GM23338 (cell line): Measurements from ENCODE around the gene SEPTIN7. TPM values are rescaled to one million over a fixed set of nuclear protein-coding genes. Genes with fewer than 3 reads are reported as not detected.

Experiments used
- ATAC-seq: fragments of 200-7000 bp; cut with Tn5 transposase; 3 replicates; pipeline ENCODE4 v1.9.1; 2020
- DNase-seq: peaks from one replicate; pipeline ENCODE4 v3.0.0-alpha.2; 2015; ENCODE audit warnings: low spot score
- H2AFZ ChIP-seq: fragments of 200-600 bp; sonication (generic); 2 replicates; pipeline ENCODE4 v1.8.0; 2016; ENCODE audit warnings: antibody characterized with exemption, mild to moderate bottlenecking, moderate library complexity
- H3F3A ChIP-seq: fragments of 200-600 bp; sonication (generic); replicated peaks from 2 replicates; pipeline ENCODE4 v1.8.0; 2017; ENCODE audit warnings: antibody characterized with exemption, mixed run types, low read depth
- H3K27ac ChIP-seq: fragments of 200-600 bp; sonication (generic); 2 replicates; pipeline ENCODE4 v1.6.1; 2016; ENCODE audit warnings: low read depth
- H3K27me3 ChIP-seq: fragments of 200-600 bp; sonication (generic); 2 replicates; pipeline ENCODE4 v1.8.0; 2016; ENCODE audit warnings: mild to moderate bottlenecking, mixed run types, moderate library complexity; ENCODE audit not compliant: insufficient read depth
- H3K36me3 ChIP-seq: fragments of 200-600 bp; sonication (generic); 2 replicates; pipeline ENCODE4 v1.8.0; 2016; ENCODE audit warnings: mild to moderate bottlenecking; ENCODE audit not compliant: insufficient read depth
- H3K4me1 ChIP-seq: fragments of 200-600 bp; sonication (generic); 2 replicates; pipeline ENCODE4 v1.8.0; 2016; ENCODE audit warnings: mild to moderate bottlenecking, moderate library complexity; ENCODE audit not compliant: insufficient read depth
- H3K4me2 ChIP-seq: fragments of 200-600 bp; sonication (generic); 2 replicates; pipeline ENCODE4 v1.7.1; 2017; ENCODE audit warnings: mixed run types
- H3K4me3 ChIP-seq: fragments of 200-600 bp; sonication (generic); 2 replicates; pipeline ENCODE4 v1.6.1; 2016; ENCODE audit warnings: mixed run types
- H3K79me2 ChIP-seq: fragments of 200-600 bp; sonication (generic); replicated peaks from 2 replicates; pipeline ENCODE4 v1.8.0; 2017; ENCODE audit warnings: mild to moderate bottlenecking; ENCODE audit not compliant: insufficient read depth
- H3K9me2 ChIP-seq: fragments of 200-600 bp; sonication (generic); 2 replicates; pipeline ENCODE4 v1.8.0; 2017; ENCODE audit not compliant: insufficient read depth
- H4K20me1 ChIP-seq: fragments of 200-600 bp; sonication (generic); replicated peaks from 2 replicates; pipeline ENCODE4 v1.8.0; 2017; ENCODE audit warnings: mild to moderate bottlenecking; ENCODE audit not compliant: insufficient read depth
- H3K27ac Mint-ChIP-seq: 2 replicates; pipeline ENCODE4 v1.8.0; 2020; ENCODE audit warnings: inconsistent platforms, mild to moderate bottlenecking, moderate library complexity, mixed read lengths
- H3K27me3 Mint-ChIP-seq: 3 replicates; pipeline ENCODE4 v1.8.0; 2022; ENCODE audit warnings: low read depth, mild to moderate bottlenecking, moderate library complexity, mixed read lengths, inconsistent platforms; ENCODE audit not compliant: insufficient read depth, poor library complexity
- H3K36me3 Mint-ChIP-seq: 3 replicates; pipeline ENCODE4 v1.8.0; 2021; ENCODE audit warnings: low read depth, mild to moderate bottlenecking, inconsistent platforms, moderate library complexity, mixed read lengths
- H3K4me1 Mint-ChIP-seq: 3 replicates; pipeline ENCODE4 v1.8.0; 2020; ENCODE audit warnings: mild to moderate bottlenecking, inconsistent platforms, mixed read lengths
- H3K4me3 Mint-ChIP-seq: 3 replicates; pipeline ENCODE4 v1.8.0; 2021; ENCODE audit warnings: moderate library complexity, mild to moderate bottlenecking, inconsistent platforms, mixed read lengths
- H3K9me3 Mint-ChIP-seq: 3 replicates; pipeline ENCODE4 v1.8.0; 2020; ENCODE audit warnings: moderate library complexity, mild to moderate bottlenecking, inconsistent platforms, mixed read lengths
- CREB1 ChIP-seq: fragments of 250-450 bp; sonication (Bioruptor Pico); IDR thresholded peaks from 2 replicates; pipeline ENCODE4 v1.5.0; 2020; ENCODE audit warnings: low read depth, mild to moderate bottlenecking, moderate library complexity
- EZH2 ChIP-seq: fragments of 200-600 bp; sonication (generic); IDR thresholded peaks from one replicate; pipeline ENCODE4 v1.8.0; 2017; ENCODE audit warnings: antibody characterized with exemption, mild to moderate bottlenecking, low read depth; ENCODE audit not compliant: unreplicated experiment
- EZH2phosphoT487 ChIP-seq: fragments of 200-600 bp; sonication (generic); IDR thresholded peaks from one replicate; pipeline ENCODE4 v1.8.1; 2018; ENCODE audit warnings: antibody characterized with exemption; ENCODE audit not compliant: unreplicated experiment
- JUNB ChIP-seq: IDR thresholded peaks from one replicate; pipeline ENCODE4 v1.6.1; 2016; ENCODE audit warnings: antibody characterized with exemption; ENCODE audit not compliant: unreplicated experiment
- NANOG ChIP-seq: IDR thresholded peaks from 2 replicates; pipeline ENCODE4 v1.6.1; 2016; ENCODE audit warnings: antibody characterized with exemption, borderline replicate concordance
- POLR2AphosphoS5 ChIP-seq: IDR thresholded peaks from 2 replicates; pipeline ENCODE4 v1.6.1; 2016; ENCODE audit warnings: antibody characterized with exemption, low read depth
- REST ChIP-seq: IDR thresholded peaks from one replicate; pipeline ENCODE4 v1.6.1; 2018; ENCODE audit warnings: antibody characterized with exemption; ENCODE audit not compliant: unreplicated experiment
- STAT1 ChIP-seq: IDR thresholded peaks from one replicate; pipeline ENCODE4 v1.6.1; 2016; ENCODE audit warnings: antibody characterized with exemption; ENCODE audit not compliant: unreplicated experiment
- ZNF114 ChIP-seq: fragments of 250-450 bp; sonication (Bioruptor Pico); IDR thresholded peaks from 2 replicates; pipeline ENCODE4 v1.5.0; 2020; ENCODE audit warnings: mild to moderate bottlenecking, moderate library complexity
- ZNF331 ChIP-seq: fragments of 250-450 bp; sonication (Bioruptor Pico); IDR thresholded peaks from 2 replicates; pipeline ENCODE4 v1.5.0; 2020; ENCODE audit warnings: low read depth, mild to moderate bottlenecking, moderate library complexity
- ZNF462 ChIP-seq: fragments of 250-450 bp; sonication (Bioruptor Pico); IDR thresholded peaks from 2 replicates; pipeline ENCODE4 v1.5.0; 2020; ENCODE audit warnings: mild to moderate bottlenecking, moderate library complexity
- polyA plus RNA-seq: library from polyadenylated mRNA; unstranded; fragments of >200 nt; fragmentation: Nextera tagmentation; extraction: Ambion mirVana; gene quantifications from 2 replicates; pipeline ENCODE4 v1.2.1, GENCODE V29; 2016
- total RNA-seq: library from RNA; depleted of rRNA; stranded (reverse); fragments of >200 nt; shearing (Covaris generic); gene quantifications from 2 replicates; pipeline ENCODE4 v1.2.3, GENCODE V29; 2014
- TF ChIP-seq, protein P1 (sequence below): IDR thresholded peaks from 2 replicates; pipeline ENCODE4 v1.6.1; 2016; ENCODE audit warnings: antibody characterized with exemption
- TF ChIP-seq, protein P2 (sequence below), 2 experiments: fragments of 200-600 bp in 1 of 2; sonication (generic) in 1 of 2; conservative IDR thresholded peaks; 2 replicates each; pipeline versions ENCODE4 v1.5.1 to v1.6.1; 2016 to 2017; ENCODE audit warnings: antibody characterized with exemption in 2 of 2, low read depth in 2 of 2, mild to moderate bottlenecking in 2 of 2, moderate library complexity in 1 of 2

The SEPTIN7 gene
- total and polyA plus RNA-seq, 2 experiments from 2014 or later: 210 to 499 TPM

DNA sequence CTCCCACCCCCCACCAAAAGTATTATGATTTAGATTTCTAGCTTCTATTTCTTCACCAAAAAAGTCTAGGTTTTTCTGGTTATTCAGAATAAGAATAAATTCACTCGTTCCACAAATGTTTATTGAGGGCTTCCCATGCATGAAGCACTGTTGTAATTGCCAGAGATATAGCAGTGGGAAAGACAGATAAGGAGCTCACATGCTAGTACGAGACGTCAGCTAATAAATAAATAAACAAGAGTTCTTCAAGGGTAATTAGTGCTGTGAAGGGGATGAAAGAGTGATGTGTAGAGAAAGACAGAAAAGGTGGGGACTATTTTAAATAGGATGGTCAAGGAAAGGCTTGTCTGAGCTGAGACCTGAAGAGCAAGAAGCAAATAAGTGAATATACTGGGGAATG lies 38.1 kb upstream of the SEPTIN7 start:
- no peaks in the 10 kb centered on the region for H3F3A ChIP-seq
- no peaks in the 10 kb centered on the region for H3K27me3 Mint-ChIP-seq
- H3K9me3 Mint-ChIP-seq: peaks cover 4% of the 10 kb centered on the region; the same call in 1 of the 3 replicates
- no peak overlapping the region for H3K4me3 ChIP-seq
- H3K27me3 ChIP-seq: no peaks in the 10 kb centered on the region
- no peaks in the 10 kb centered on the region for H3K36me3 Mint-ChIP-seq
- no peak overlapping the region for H2AFZ ChIP-seq
- no peaks in the 10 kb centered on the region for H3K36me3 ChIP-seq
- no peak for DNase-seq
- no peak overlapping the region for H3K4me3 Mint-ChIP-seq
- no peaks in the 10 kb centered on the region for H3K9me2 ChIP-seq
- no peaks in the 10 kb centered on the region for H4K20me1 ChIP-seq
- peaks cover 2% of the 10 kb centered on the region; the same call in 1 of the 3 replicates for H3K4me1 Mint-ChIP-seq
- no peak overlapping the region for H3K27ac Mint-ChIP-seq
- H3K4me1 ChIP-seq: no peaks in the 10 kb centered on the region
- H3K27ac ChIP-seq: no peak overlapping the region
- H3K4me2 ChIP-seq: no peak overlapping the region
- no peak for TF ChIP-seq EZH2phosphoT487
- no peak for TF ChIP-seq ZNF331 (CRISPR knock-in tag)
- no peak for TF ChIP-seq NANOG
- TF ChIP-seq REST: no peak
- no peak for TF ChIP-seq ZNF114 (CRISPR knock-in tag)
- TF ChIP-seq, protein P1, sequence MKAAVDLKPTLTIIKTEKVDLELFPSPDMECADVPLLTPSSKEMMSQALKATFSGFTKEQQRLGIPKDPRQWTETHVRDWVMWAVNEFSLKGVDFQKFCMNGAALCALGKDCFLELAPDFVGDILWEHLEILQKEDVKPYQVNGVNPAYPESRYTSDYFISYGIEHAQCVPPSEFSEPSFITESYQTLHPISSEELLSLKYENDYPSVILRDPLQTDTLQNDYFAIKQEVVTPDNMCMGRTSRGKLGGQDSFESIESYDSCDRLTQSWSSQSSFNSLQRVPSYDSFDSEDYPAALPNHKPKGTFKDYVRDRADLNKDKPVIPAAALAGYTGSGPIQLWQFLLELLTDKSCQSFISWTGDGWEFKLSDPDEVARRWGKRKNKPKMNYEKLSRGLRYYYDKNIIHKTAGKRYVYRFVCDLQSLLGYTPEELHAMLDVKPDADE: no peak
- TF ChIP-seq CREB1 (CRISPR knock-in tag): no peak
- TF ChIP-seq, protein P2, sequence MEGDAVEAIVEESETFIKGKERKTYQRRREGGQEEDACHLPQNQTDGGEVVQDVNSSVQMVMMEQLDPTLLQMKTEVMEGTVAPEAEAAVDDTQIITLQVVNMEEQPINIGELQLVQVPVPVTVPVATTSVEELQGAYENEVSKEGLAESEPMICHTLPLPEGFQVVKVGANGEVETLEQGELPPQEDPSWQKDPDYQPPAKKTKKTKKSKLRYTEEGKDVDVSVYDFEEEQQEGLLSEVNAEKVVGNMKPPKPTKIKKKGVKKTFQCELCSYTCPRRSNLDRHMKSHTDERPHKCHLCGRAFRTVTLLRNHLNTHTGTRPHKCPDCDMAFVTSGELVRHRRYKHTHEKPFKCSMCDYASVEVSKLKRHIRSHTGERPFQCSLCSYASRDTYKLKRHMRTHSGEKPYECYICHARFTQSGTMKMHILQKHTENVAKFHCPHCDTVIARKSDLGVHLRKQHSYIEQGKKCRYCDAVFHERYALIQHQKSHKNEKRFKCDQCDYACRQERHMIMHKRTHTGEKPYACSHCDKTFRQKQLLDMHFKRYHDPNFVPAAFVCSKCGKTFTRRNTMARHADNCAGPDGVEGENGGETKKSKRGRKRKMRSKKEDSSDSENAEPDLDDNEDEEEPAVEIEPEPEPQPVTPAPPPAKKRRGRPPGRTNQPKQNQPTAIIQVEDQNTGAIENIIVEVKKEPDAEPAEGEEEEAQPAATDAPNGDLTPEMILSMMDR (conservative IDR thresholded peaks at IDR 0.05; ENCODE audit: low read depth in 2 of 2): no peak
- TF ChIP-seq JUNB: no peak
- TF ChIP-seq POLR2AphosphoS5: no peak
- no peak for TF ChIP-seq ZNF462 (CRISPR knock-in tag)
- no peak for TF ChIP-seq STAT1
- no peak for TF ChIP-seq EZH2
- no peaks in the 10 kb centered on the region for H3K79me2 ChIP-seq
- no peak for ATAC-seq
